HG03457 (cell line): Measurements from ENCODE around the gene CCL16.
"Not testable (repeated sequence)": the region's sequence is repeated elsewhere in the genome, so short reads cannot be mapped to it uniquely, and the experiment has no call there.

Experiments used
- ATAC-seq: cut with Tn5 transposase; IDR thresholded peaks from one replicate; pipeline ENCODE4 v1.9.1; 2021; ENCODE audit warnings: moderate number of reproducible peaks; ENCODE audit not compliant: unreplicated experiment

The CCL16 gene

DNA sequence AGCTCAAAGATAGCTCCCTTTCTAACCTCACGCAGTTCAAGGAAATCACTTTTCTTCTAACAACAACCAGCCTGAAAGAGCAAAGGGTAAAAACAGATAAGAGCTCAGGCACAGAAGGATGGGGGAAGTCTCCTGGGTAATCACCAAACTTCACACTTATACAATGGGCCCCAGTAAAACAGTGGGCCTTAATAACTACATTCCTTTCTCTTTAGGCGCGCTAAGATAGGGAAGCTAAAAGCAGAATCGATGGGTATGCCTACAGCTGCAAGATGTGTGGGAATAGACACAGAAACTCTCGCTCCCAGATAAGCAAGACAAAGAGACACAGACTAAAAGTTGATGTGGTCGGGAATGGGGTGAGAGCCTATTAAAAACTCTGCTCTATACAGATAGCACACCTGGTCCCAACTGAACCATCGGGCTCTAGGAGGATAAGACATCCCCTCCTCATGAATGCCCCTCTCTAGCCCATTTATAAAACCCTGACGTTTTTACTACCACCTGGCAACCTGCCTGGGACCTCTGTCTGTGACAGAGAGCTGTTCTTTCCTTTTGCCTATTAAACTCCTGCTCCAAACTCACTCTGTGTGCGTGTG lies 38.6 kb downstream of the CCL16 start:
- no peak for ATAC-seq

- not testable (repeated sequence) for ATAC-seq
Measured at GRCh38 chr17:35938492-35938891, 42.8 kb downstream of the CCL16 start.

DNA sequence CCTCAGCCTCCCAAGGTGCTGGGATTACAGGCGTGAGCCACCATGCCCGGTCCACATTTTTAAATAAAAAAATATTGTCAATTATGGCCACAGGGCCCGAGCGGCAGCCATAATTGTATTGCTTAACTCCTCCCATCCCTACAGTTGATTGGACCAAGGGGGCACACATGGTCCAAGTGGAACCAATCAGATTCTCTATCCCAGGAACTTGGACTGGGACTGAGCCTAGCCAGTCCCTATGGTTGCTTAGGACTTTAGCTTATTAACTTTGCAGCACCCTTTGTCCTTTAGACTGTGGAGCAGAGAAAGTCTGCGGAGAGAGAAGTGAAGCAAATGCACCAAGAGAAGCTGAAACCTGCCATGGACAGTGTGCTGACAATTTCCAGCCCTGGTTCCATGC lies 45.2 kb downstream of the CCL16 start:
- ATAC-seq, result no peak

- no peak for ATAC-seq
Measured at GRCh38 chr17:35934760-35935159, 46.5 kb downstream of the CCL16 start.

- ATAC-seq, result no peak
Measured at GRCh38 chr17:35932586-35932985, 48.7 kb downstream of the CCL16 start.

GRCh38 chr17:35931794-35932425 lies 49.4 kb downstream of the CCL16 start:
- no peak for ATAC-seq

DNA sequence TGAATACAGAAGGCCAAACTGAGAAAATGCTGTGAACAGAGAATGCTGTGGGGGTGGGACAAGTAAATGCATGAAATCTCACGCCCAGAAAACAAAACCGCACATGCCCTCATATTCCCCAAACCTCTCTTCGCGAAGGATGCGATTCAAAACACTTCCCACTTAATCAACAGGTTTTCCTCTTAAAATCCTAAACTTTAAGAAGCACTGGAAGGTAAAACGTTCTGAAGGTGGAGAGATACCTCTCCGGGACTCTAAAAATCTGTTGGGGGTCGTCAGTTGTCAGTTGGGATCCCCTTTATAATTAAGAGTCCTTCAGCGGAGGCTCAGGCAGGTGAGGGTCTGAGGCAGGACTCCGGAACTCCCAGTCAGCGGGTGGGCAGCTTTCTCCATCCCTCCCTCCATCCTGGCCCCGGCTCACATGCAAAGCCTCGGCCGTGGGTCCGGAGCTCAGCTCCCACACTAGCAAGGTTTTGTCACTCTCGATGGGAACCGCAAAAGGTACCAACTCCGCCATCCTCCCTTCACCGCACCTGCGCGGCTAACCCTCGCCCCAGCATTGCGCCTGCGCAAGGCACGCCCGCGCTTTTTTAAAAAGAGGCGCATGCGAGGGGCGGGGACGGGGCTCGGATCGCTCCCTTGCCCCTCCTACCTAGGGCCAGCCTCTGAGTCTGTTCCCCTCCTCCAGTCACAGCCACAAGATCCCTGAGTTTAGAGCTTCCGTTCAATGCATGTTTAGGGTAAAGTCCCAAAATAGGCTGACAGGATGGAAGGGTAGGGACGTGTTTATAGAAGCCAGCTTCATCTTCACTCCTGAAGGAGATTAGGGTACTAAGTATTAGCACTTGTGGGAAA lies 50.9 kb downstream of the CCL16 start, which contains the start of gene RDM1:
Gene RDM1 (minus strand): TSS at position 563 of the 855 bp plus-strand sequence. CDS start 46 bp downstream, at position 517.
- ATAC-seq, result no peak

DNA sequence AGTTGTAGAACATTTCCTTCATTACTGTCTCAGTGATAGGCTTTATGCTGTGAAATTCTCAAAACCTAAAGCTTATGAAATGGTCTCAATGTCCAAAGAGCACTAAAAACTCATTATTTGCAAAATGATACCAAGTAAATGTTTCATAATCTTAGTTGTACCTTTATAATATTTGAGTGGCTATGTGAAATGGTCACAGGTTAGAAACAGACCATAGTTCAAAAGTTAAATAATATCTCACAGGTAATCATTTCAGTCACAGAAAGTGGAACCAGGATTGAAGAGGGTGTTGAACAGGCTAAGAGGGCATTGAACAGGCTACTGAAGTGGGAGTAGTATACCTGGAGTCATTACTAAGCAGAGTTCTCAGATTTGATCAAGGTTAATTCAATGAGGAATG lies 53.6 kb downstream of the CCL16 start:
- no peak for ATAC-seq
